ENCODE results near the gene P2RX2. TPM values are rescaled to one million over a fixed set of nuclear protein-coding genes. Genes with fewer than 3 reads are reported as not detected.

Gene P2RX2
- total RNA-seq, 1 experiment from 2014 or later, result not detected

- no peaks in the 10 kb centered on the region for H4K20me1 ChIP-seq (ENCODE audit: insufficient read depth, low read depth, low read length)
- DNase-seq, result no peak
- H2AFZ ChIP-seq (ENCODE audit: low read length), result no peak overlapping the region
- H3K27ac ChIP-seq (ENCODE audit: low read length), result no peak overlapping the region
- no peaks in the 10 kb centered on the region for H3K36me3 ChIP-seq (ENCODE audit: insufficient read depth, low read length)
- H3K4me2 ChIP-seq (ENCODE audit: low read depth, low read length, poor library complexity, severe bottlenecking), result no peak overlapping the region
- no peaks in the 10 kb centered on the region for H3K79me2 ChIP-seq (ENCODE audit: low read length)
- H3K9me2 ChIP-seq (replicated peaks; ENCODE audit: insufficient read depth, low read length), result no peaks in the 10 kb centered on the region
- no peaks in the 10 kb centered on the region for H3K27me3 ChIP-seq (ENCODE audit: low read length)
- no peaks in the 10 kb centered on the region for H3K4me1 ChIP-seq (ENCODE audit: low read length)
- no peak overlapping the region for H3K9ac ChIP-seq (ENCODE audit: low read length)
- no peak overlapping the region for H3K4me3 ChIP-seq (ENCODE audit: low read length)
- H3K9me3 ChIP-seq (ENCODE audit: low read length), result no peaks in the 10 kb centered on the region
These were observed 44.1 kb upstream of the P2RX2 start for GRCh38 chr12:132574271-132574996.

GRCh38 chr12:132575661-132576060, 42.9 kb upstream of the P2RX2 start:
- Histone ChIP-seq H3K36me3 (ENCODE audit: insufficient read depth, low read length) (no peaks in the 10 kb centered on the region), H3K79me2 (ENCODE audit: low read length) (no peaks in the 10 kb centered on the region), H3K4me1 (ENCODE audit: low read length) (no peaks in the 10 kb centered on the region), H3K4me3 (ENCODE audit: low read length) (no peak overlapping the region), H3K9ac (ENCODE audit: low read length) (no peak overlapping the region), H3K9me3 (ENCODE audit: low read length) (no peaks in the 10 kb centered on the region), H3K27me3 (ENCODE audit: low read length) (no peaks in the 10 kb centered on the region), H3K4me2 (ENCODE audit: low read depth, low read length, poor library complexity, severe bottlenecking) (no peak overlapping the region), H3K27ac (ENCODE audit: low read length) (no peak overlapping the region), H3K9me2 (replicated peaks; ENCODE audit: insufficient read depth, low read length) (no peaks in the 10 kb centered on the region), H4K20me1 (ENCODE audit: insufficient read depth, low read depth, low read length) (no peaks in the 10 kb centered on the region), H2AFZ (ENCODE audit: low read length) (no peak overlapping the region)
- no peak for DNase-seq

DNA sequence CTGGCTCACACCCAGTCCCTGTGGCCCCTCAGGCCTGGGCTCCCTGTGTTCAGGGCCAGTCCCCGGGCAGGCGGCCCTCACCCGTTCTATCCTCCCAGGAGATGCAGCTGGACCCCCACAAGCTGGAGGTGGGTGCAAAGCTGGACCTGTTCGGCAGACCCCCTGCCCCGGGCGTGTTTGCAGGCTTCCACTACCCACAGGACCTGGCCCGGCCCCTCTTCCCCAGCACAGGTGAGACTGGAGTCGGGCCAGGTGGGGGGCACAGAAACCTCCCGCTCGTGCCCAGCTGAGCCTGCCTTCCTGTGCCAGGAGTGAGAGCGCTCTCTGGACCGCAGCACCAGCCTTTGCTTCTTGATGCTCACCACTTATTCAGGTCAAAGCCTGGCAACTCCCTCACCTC, 41.9 kb upstream of the P2RX2 start:
- Histone ChIP-seq H4K20me1 (ENCODE audit: insufficient read depth, low read depth, low read length) (no peaks in the 10 kb centered on the region), H3K36me3 (ENCODE audit: insufficient read depth, low read length) (no peaks in the 10 kb centered on the region), H3K27ac (ENCODE audit: low read length) (no peak overlapping the region), H3K4me2 (ENCODE audit: low read depth, low read length, poor library complexity, severe bottlenecking) (no peak overlapping the region), H3K4me3 (ENCODE audit: low read length) (no peak overlapping the region), H3K9me3 (ENCODE audit: low read length) (no peaks in the 10 kb centered on the region), H3K9ac (ENCODE audit: low read length) (no peak overlapping the region), H2AFZ (ENCODE audit: low read length) (no peak overlapping the region), H3K4me1 (ENCODE audit: low read length) (no peaks in the 10 kb centered on the region), H3K79me2 (ENCODE audit: low read length) (no peaks in the 10 kb centered on the region), H3K27me3 (ENCODE audit: low read length) (no peaks in the 10 kb centered on the region), H3K9me2 (replicated peaks; ENCODE audit: insufficient read depth, low read length) (no peaks in the 10 kb centered on the region)
- DNase-seq, result no peak

GRCh38 chr12:132577191-132577920, 41.2 kb upstream of the P2RX2 start:
- H3K36me3 ChIP-seq (ENCODE audit: insufficient read depth, low read length), result no peaks in the 10 kb centered on the region
- H2AFZ ChIP-seq (ENCODE audit: low read length), result no peak overlapping the region
- H3K9me2 ChIP-seq (replicated peaks; ENCODE audit: insufficient read depth, low read length), result no peaks in the 10 kb centered on the region
- no peak overlapping the region for H3K27ac ChIP-seq (ENCODE audit: low read length)
- DNase-seq, result no peak
- H3K27me3 ChIP-seq (ENCODE audit: low read length), result no peaks in the 10 kb centered on the region
- H3K79me2 ChIP-seq (ENCODE audit: low read length), result no peaks in the 10 kb centered on the region
- no peaks in the 10 kb centered on the region for H4K20me1 ChIP-seq (ENCODE audit: insufficient read depth, low read depth, low read length)
- H3K4me1 ChIP-seq (ENCODE audit: low read length), result no peaks in the 10 kb centered on the region
- H3K4me2 ChIP-seq (ENCODE audit: low read depth, low read length, poor library complexity, severe bottlenecking), result no peak overlapping the region
- no peaks in the 10 kb centered on the region for H3K9me3 ChIP-seq (ENCODE audit: low read length)
- H3K9ac ChIP-seq (ENCODE audit: low read length), result no peak overlapping the region
- no peak overlapping the region for H3K4me3 ChIP-seq (ENCODE audit: low read length)

DNA sequence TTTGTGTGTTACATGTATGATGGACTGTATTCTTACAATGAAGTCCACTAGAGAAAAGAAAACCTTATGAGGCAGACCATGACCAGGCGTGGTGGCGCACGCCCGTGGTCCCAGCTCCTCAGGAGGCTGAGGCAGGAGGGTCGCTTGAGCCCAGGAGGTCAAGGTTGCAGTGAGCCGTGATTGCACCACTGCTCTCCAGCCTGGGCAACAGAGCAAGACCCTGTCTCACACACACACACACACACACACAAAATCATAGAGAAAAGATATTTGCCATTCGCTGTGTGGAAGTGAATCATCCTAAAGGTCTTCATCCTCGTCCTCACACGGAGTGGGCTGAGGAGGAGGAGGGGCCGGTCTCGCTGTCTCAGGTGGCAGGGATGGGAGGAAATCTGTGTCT, 40.5 kb upstream of the P2RX2 start:
- H3K9ac ChIP-seq (ENCODE audit: low read length), result no peak overlapping the region
- DNase-seq, result no peak
- H3K36me3 ChIP-seq (ENCODE audit: insufficient read depth, low read length), result no peaks in the 10 kb centered on the region

DNA sequence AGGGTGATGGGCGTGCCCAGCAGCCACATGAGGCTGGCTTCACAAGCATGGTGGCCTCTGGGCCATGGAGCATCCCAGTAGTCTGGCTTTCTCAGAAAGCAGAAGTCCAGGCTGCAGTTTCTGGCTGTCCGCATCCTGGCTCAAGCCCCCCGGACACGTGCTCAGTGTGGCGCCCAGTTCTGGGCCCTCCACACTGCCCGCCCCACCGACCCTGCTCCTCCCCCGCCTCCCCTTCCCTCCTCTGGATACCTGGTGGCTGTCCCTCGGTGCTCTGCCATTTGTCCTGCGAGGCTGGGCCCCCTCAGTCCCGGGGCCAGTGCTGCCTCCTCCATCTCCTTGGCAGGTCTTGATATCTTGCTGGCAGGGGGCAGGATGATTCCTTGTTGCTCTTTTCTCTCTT, 39.8 kb upstream of the P2RX2 start:
- no peaks in the 10 kb centered on the region for H3K4me1 ChIP-seq (ENCODE audit: low read length)
- H3K9ac ChIP-seq (ENCODE audit: low read length), result no peak overlapping the region
- H3K4me3 ChIP-seq (ENCODE audit: low read length), result no peak overlapping the region
- H3K4me2 ChIP-seq (ENCODE audit: low read depth, low read length, poor library complexity, severe bottlenecking), result no peak overlapping the region
- no peaks in the 10 kb centered on the region for H3K27me3 ChIP-seq (ENCODE audit: low read length)
- no peaks in the 10 kb centered on the region for H3K79me2 ChIP-seq (ENCODE audit: low read length)
- no peaks in the 10 kb centered on the region for H3K9me2 ChIP-seq (replicated peaks; ENCODE audit: insufficient read depth, low read length)
- no peak for DNase-seq
- H4K20me1 ChIP-seq (ENCODE audit: insufficient read depth, low read depth, low read length), result no peaks in the 10 kb centered on the region
- no peaks in the 10 kb centered on the region for H3K36me3 ChIP-seq (ENCODE audit: insufficient read depth, low read length)
- H3K27ac ChIP-seq (ENCODE audit: low read length), result no peak overlapping the region
- no peaks in the 10 kb centered on the region for H3K9me3 ChIP-seq (ENCODE audit: low read length)
- no peak overlapping the region for H2AFZ ChIP-seq (ENCODE audit: low read length)

More for the DNA sequence above, 40.5 kb upstream of the P2RX2 start:
- Histone ChIP-seq H3K4me3 (ENCODE audit: low read length) (no peak overlapping the region), H3K9me3 (ENCODE audit: low read length) (no peaks in the 10 kb centered on the region), H3K79me2 (ENCODE audit: low read length) (no peaks in the 10 kb centered on the region), H4K20me1 (ENCODE audit: insufficient read depth, low read depth, low read length) (no peaks in the 10 kb centered on the region), H3K4me1 (ENCODE audit: low read length) (no peaks in the 10 kb centered on the region), H3K27me3 (ENCODE audit: low read length) (no peaks in the 10 kb centered on the region), H3K9me2 (replicated peaks; ENCODE audit: insufficient read depth, low read length) (no peaks in the 10 kb centered on the region), H3K4me2 (ENCODE audit: low read depth, low read length, poor library complexity, severe bottlenecking) (no peak overlapping the region), H3K27ac (ENCODE audit: low read length) (no peak overlapping the region), H2AFZ (ENCODE audit: low read length) (no peak overlapping the region)

DNA sequence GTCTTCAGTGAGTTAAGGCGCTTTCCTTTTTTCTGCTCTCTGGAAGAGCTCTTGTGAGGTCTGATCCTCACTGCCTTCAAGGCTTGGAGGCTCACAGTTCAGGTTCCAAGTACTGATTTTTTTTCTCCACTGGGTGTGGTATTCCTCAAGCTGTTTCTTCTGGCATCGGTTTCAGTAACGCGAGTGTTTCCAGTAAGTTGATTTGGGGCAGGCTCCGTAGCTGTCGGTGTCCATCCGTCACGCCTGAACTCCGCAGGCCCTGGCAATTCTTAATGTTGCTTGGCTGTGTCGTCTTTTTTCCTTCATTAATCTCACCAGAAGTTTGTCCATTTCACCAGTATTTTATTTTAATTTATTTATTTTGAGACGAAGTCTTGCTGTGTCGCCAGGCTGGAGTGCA, 38.8 kb upstream of the P2RX2 start:
- H4K20me1 ChIP-seq (ENCODE audit: insufficient read depth, low read depth, low read length), result no peaks in the 10 kb centered on the region
- H3K4me2 ChIP-seq (ENCODE audit: low read depth, low read length, poor library complexity, severe bottlenecking), result no peak overlapping the region
- H3K27ac ChIP-seq (ENCODE audit: low read length), result no peak overlapping the region
- H3K9ac ChIP-seq (ENCODE audit: low read length), result no peak overlapping the region
- H3K4me3 ChIP-seq (ENCODE audit: low read length), result no peak overlapping the region
- no peaks in the 10 kb centered on the region for H3K79me2 ChIP-seq (ENCODE audit: low read length)
- no peaks in the 10 kb centered on the region for H3K9me3 ChIP-seq (ENCODE audit: low read length)
- H2AFZ ChIP-seq (ENCODE audit: low read length), result no peak overlapping the region
- H3K4me1 ChIP-seq (ENCODE audit: low read length), result no peaks in the 10 kb centered on the region
- H3K9me2 ChIP-seq (replicated peaks; ENCODE audit: insufficient read depth, low read length), result no peaks in the 10 kb centered on the region
- H3K27me3 ChIP-seq (ENCODE audit: low read length), result no peaks in the 10 kb centered on the region
- no peaks in the 10 kb centered on the region for H3K36me3 ChIP-seq (ENCODE audit: insufficient read depth, low read length)
- no peak for DNase-seq

GRCh38 chr12:132580701-132581292, 37.8 kb upstream of the P2RX2 start:
- no peaks in the 10 kb centered on the region for H3K36me3 ChIP-seq (ENCODE audit: insufficient read depth, low read length)
- no peak for DNase-seq
- H3K4me2 ChIP-seq (ENCODE audit: low read depth, low read length, poor library complexity, severe bottlenecking), result no peak overlapping the region
- H3K9ac ChIP-seq (ENCODE audit: low read length), result no peak overlapping the region
- no peak overlapping the region for H3K4me3 ChIP-seq (ENCODE audit: low read length)
- no peaks in the 10 kb centered on the region for H3K9me2 ChIP-seq (replicated peaks; ENCODE audit: insufficient read depth, low read length)
- H3K4me1 ChIP-seq (ENCODE audit: low read length), result no peaks in the 10 kb centered on the region
- H4K20me1 ChIP-seq (ENCODE audit: insufficient read depth, low read depth, low read length), result no peaks in the 10 kb centered on the region
- no peaks in the 10 kb centered on the region for H3K79me2 ChIP-seq (ENCODE audit: low read length)
- H3K27ac ChIP-seq (ENCODE audit: low read length), result no peak overlapping the region
- no peaks in the 10 kb centered on the region for H3K9me3 ChIP-seq (ENCODE audit: low read length)
- no peak overlapping the region for H2AFZ ChIP-seq (ENCODE audit: low read length)
- no peaks in the 10 kb centered on the region for H3K27me3 ChIP-seq (ENCODE audit: low read length)
